ENCODE data around the gene SMC1B.
"Not testable (repeated sequence)": the region's sequence is repeated elsewhere in the genome, so short reads cannot be mapped to it uniquely, and the experiment has no call there.

Gene SMC1B

DNA sequence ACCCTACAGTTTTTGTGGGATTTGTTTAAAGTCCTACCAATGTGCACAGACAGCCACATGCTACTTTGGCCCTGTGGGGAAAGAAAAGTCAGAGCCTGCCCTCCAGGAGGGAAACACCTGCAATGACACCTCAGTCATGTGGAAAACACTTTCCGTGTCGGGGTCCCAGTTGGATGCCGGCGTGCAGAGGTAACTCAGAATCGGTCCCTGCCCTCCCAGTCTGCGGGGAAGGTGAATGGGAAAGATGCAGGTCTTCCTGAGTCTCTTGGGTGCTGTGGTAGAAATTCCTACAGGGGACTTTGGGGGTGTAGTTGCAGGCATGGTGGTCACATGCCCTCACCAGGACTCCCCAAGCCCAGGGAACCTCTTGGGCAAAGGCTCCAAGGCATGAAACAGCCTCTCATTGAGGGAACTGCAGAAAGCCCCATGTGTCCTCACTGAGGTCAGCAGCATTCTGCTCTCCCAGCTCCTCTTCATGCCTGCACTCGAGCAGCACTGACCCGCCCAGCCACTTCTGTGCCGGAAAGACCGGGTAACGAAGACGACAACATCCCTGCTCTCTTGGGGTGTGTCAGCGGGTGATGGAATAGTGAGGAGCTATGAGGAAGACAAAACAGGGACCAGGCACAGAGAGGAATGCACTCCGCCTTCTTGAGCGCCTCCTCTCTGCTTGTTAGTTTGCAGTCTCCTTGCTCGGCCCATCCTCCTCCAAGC is 4.8 kb upstream of the SMC1B start:
- no peak for DNase-seq

DNA sequence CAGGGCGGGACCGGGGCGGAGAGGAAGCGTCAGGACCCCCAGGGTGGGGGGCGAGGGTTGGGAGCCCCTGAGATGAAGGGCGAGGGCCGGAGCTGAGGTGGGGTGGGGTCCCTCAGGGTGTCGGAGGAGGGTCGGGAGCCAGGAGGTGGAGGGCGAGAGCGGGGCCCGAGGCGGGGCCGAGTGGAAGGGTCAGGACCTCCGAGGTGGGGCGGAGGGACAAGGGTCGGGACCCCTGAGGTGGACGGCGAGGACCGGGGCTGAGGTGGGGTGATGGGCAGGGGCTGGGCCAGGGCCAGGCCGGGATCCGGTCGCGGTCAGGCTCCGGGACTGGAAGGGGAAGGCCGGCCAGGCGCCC is 409 bp downstream of the SMC1B start:
- no peak for DNase-seq

DNA sequence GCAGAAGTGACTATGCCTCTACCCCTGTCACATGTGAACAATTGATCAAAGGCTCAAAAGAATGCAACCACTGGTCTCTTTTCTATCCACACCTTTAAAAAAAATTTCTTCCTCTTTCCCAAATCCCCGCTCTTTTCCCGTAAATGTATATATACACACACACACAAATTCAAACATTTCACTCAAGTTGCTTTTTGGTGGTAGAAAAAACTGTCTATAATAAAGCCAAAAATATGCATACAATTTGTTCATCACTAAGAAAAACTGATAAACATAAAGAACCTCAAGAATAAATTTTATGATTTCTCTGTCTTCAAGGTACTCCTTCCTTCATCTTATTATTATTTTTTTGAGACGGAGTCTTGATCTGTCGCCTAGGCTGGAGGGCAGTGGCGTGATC is 5.6 kb downstream of the SMC1B start:
- DNase-seq, result no peak

DNA sequence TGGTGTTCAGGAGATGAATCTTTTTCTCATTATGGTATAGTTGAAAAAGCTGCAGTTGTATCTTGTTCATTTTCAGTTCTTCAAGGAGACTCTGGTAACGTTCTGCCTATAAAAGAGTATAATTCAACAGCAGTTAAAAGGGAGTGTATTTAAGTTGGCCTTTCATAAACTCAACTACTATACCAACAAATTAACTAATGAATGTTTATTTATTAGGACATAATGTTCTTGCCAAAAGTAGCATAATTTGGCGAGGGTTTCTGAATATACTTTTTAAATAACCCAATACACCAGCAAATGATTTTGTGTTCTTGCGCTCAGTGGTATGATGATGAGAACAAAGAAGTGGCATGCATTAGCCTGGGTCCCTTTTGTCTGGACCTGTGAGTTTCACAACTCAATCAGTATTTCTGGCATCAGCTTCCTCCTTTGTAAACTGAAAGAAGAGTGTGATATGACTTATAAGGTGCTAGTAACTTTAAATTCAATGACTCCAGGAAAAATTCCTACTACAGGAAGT is 10.9 kb downstream of the SMC1B start:
- DNase-seq, result peak; percentile 13

DNA sequence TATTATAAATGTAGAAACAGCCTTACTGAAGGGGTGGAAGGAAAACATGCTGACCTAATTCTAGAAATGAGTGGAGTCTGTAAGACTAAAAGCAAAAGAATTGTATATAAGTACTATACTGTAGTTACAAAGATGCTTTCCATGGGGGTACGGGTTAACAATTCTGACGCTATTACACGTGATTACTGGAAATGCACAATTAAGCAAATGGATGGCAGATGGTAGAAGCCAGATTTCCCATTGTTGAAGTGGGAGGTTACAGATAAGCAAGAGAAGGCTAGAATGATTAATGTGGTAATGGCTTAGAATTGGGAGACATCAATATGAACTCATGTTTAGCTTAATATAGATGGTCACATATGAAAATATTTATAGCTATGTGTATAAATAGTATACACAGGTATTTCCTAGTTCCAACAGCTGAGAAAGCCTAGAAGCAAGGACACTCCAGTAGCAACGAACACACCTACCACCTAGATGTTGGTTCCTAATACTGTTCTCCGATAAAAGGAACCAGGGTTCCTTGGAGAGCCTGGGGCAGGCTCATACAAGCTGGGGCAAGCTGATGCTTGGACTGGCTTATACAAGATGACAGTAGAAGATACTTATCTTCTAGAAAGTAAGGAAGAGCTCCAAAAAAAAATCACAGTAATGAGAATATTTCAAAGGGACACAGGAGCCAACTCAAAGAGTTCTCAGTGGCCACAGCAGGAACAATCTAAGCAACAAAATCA is 13.5 kb downstream of the SMC1B start:
- DNase-seq, result no peak

DNA sequence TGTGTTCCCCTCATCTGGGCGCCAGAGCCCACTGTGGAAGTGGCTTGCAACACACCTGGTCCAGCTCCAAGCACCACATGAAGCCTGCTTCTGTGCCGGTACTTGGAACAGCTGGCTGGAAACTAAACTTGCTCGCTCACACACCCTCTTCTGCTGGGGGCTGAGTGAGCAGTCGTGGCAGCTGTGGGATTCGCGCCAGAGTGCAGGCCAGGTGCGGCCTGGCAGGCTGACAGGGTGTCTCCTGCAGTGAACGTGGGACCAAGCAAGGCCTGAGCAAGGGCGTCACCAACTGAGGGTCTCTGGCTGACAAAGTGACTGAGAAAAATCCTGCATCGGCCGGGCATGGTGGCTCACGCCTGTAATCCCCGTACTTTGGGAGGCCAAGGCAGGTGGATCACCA is 15.2 kb downstream of the SMC1B start:
- no peak for DNase-seq

DNA sequence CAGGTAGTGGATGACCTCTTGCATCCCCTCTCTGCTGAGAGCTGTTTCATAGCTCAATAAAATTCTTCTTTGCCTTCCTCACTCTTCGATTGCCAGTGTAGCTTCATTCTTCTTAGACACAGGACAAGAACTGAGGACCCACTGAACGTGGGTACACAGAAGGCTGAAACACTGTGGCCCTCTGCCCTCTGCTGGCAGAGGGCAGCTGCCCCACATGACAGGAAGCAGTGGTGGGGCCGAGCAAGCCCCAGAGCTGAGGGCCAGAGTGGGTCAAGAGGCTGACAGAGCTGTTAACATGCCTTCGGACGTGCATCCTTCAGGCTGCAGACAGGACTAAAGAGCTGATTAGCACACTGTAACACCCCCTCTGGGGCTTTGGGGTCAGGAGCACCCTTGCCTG is 15.6 kb downstream of the SMC1B start:
- peak; percentile 26 for DNase-seq

DNA sequence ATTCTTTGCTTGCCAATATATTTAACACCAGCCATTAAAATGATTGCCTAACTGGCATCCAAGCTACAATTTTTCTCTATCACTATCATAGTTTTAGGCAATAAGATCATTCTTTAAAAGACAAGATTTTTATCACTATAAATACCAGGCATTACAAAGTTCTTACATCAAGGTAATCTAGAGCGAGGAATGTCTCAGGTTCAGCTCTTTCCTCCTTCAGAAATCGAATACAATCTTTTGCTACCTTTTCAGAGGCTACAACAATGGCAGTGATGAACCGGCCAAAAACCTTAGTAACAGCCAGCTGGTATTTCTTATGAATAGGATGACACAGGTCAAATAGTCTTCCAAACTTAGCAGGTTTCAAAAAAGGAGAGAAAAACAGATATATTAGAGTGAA is 23.9 kb downstream of the SMC1B start:
- no peak for DNase-seq

DNA sequence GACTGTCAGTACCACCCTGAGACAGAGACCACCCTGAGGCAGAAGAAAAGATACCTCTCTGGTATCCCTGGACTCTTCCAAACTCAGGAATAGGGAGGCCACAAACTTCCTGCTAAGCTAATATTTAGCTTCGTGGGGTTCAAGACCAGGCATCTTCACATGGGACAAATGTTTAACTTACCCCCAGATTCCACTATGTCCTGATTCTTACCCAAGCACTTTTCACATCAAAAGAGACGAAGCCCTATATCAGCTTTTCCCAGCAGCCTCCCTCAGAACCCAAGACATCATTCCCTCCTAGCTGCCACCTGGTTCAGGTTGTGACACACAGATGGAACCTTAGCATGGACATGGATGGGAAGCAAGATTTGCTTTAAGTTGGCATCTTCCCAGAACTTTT is 32.1 kb downstream of the SMC1B start:
- DNase-seq, result no peak

DNA sequence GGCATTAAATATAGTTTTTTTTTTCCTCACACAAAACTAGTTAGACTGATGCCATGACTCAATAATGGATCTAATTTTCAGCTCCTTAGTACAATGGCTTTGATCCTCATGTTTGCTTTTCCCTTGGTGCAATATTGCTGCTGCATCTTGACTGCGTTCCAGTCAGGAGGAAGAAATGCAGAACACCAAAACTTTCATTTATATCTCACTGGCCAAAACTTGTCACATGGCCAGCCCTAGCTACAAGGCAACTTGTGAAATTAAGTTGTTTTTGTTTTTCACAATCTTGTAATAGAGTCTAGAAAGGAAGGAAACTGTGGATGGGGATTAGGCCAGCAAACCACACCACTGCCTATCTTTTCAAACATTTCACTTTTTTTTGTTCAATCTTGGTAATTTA is 36.7 kb downstream of the SMC1B start:
- peak; percentile 78 for DNase-seq

DNA sequence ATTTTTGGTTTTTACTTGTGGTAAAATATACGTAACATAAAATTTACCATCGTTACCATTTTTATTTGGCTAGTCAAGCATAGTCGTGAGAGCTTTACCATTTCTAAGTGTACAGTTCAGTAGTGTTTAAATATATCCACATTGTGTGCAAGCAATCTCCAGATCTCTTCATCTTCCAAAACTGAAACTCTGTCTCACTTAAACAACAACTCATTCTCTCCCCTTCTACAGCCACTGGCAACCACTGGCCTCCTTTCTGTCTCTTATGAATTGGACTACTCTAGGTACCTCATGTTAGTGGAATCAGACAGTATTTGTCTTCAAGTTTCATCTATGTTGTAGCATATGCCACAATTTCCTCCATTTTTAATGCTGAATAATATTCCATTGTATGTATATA is 37.4 kb downstream of the SMC1B start:
- DNase-seq, result no peak

DNA sequence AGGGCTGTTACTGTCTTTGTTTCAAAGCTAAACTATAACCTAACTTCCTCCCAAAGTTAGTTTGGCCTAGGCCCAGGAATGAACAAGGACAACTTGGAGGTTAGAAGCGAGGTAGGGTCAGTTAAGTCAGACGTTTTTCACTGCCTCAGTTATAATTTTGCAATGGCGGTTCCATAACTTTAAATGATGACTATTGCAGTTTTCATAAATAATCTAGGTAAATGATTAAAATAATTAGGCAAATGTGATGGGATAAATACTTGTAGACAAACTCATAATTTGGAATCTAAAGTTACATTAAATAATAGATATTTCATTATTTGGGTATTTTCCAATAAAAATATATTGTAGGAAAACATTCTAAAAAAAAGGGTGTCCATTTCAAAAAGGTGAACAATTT is 39.8 kb downstream of the SMC1B start:
- not testable (repeated sequence) for DNase-seq

DNA sequence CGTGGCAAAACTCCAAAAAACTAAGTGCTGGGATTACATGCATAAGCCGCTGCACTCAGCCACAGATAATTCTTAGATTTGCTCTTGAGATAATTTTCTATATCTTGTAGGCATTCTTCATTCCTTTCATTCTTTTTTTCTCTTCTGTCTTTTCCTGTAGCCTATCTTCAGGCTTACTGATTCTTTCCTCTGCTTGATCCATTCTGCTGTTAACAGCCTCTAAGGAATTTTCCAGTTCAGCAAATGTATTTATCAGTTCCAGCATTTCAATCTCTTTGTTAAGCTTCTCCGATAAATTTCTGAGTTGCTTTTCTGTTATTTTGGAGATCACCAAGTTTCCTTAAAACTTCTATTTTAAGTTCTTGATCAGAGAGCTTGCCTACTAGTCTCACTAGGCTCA is 46.7 kb downstream of the SMC1B start:
- no peak for DNase-seq

DNA sequence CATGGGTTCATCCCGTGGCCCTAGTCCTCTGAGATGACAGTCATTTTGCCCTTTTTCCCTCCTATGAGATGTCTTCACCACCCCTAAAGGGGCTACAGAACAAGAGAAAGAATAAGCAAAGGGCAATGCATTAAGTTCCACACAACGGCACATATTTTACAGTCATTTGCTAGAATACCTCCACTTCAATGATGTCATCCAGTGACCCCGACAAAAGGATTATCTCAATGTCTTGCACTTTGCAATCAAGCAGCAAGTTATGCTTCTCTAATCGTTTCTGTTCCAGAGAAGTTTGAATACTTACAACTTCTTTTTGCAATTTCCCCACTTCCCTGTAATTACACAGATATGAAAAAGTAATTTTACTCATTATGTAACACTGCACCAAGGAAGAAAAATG is 53.8 kb downstream of the SMC1B start:
- no peak for DNase-seq

DNA sequence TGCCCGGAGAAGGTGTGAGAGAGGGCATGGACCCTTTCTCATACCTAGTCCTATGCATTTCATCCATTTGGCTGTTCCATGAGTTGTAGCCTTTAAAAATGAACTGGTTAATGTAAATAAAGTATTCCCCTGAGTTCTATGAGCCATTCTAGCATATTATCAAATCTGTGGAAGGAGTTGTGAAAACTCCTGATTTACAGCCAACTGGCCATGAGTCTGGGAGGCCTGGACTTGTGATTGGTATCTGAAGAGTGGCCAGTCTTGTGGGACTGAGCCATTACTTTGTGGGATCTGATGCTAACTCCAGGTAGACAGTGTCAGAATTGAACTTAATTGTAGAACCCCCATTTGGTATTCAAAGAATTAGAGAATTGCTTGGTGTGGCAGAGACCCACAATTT is 55.3 kb downstream of the SMC1B start:
- no peak for DNase-seq

DNA sequence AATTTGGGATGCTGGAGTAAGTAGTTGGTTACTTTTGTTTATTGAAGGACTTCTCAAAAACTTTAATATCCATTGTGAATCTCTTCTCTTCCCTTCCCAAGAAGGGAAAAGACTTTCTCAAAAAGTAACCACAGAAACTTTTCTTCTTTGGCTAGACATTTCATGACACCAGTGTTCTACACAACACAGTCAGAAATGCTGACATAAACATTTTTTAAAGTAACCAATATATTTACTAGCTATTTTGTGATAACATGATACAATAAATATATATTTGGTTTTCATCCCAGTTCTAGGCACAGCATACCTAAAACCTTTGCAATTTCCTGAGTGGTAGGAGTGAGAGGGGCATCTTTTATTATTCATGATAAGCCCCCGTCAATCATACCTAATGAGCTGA is 55.9 kb downstream of the SMC1B start:
- no peak for DNase-seq

DNA sequence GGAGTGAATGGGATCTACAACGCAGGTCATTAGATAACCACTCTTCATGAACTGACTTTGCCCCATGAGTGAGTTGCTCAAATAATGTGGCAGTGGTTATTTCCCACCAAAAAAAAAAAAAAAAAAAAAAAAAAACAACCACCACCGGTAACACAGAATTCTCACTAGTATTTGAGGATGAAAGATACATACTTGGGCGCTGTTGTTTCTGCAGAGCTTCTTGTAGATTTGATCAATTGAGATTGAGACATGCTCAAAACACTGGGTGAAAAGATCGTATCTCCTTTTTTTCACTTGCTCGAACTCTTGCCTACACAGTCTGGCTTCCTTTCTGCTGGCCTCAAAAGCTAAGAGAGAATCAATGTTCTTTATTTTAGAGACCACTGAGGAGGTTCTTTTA is 59.6 kb downstream of the SMC1B start:
- DNase-seq, result no peak

DNA sequence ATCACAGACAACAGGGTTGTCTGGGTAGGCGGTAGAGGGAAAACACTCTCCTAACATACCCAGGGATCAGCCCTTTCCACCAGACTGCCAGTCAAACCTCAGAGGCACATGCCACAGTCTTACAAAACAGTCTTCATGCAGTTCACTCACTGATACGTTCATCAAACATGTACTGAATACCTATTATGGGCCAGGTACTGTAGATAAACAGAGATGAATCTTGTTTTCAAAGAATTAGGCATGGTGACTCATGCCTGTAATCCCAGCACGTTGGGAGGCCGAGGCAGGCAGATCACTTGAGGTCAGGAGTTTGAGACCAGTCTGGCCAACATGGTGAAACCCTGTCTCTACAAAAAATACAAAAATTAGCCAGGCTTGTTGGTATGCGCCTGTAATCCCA is 60.6 kb downstream of the SMC1B start:
- not testable (repeated sequence) for DNase-seq

DNA sequence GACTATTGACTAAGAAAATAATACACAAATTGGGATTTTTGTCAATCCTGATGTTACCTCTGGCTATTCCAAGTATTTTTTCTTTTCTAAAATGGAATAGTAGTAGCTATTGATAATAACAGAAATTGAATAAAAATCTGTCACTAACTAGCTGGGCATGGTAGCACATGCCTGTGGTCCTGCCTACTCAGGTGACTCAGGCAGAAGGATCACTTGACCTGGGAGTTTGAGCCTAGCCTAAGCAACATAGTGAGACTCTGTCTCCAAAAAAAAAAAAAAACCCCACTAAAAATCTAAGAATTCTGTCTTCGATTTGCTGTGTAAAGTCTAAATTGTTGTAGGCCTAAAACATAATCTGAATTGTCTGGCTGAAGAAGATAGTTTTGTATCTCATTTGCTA is 61.4 kb downstream of the SMC1B start:
- DNase-seq, result no peak

DNA sequence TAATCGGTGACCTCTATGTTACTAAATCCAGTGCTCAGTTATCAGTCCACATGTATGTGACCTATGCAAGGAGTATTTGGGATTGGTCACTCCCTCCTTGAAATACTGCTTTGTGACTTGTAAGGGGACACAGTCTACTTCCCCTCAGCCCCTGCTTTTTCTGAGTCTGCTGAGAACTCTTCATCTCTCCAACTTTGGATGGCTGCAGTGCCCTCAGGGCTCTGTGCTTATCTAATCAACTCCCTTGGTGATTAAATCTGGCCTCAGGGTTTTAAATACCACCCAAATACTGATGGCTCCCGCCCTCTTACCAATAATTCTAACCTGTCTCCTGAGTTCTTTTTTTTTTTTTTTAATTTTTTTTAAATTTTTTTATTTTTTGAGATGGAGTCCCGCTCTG is 63.5 kb downstream of the SMC1B start:
- no peak for DNase-seq

DNA sequence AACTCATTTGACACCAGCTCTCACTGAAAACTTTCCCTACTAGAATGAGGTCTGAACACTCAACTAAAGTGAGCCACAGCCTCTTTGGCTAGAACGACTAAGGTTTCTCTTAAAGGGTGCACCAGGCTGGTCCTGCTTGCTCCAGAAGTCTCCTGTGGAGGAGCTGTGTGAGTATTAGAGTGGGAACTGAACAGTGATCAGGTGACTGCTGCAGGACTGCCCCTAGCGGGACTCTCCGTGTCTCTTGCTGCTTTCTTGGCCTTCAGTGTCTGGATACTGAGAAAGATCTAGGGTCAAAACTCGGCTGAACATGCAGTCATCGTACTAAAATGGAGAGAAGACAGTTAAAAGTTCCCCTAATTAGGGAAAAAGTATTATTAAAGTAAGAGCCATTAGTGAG is 69.1 kb downstream of the SMC1B start:
- DNase-seq, result peak; percentile 72

DNA sequence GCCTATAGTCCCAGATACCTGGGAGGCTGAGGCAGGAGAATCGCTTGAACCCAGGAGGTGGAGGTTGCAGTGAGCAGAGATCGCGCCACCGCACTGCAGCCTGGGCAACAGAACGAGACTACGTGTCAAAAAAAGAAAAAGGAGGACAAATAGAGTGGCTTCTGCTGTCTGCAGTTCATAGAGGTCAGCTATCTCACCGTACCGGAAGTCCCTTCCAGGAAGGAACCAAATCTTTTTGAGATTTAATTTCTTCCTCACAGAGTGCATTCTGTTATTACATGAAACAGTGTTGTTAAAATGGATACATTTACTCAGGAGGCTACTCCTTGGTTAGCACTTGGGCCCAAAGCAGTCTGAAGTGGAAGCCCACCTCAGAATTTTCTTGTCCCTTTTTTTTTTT is 70.3 kb downstream of the SMC1B start:
- DNase-seq, result no peak

DNA sequence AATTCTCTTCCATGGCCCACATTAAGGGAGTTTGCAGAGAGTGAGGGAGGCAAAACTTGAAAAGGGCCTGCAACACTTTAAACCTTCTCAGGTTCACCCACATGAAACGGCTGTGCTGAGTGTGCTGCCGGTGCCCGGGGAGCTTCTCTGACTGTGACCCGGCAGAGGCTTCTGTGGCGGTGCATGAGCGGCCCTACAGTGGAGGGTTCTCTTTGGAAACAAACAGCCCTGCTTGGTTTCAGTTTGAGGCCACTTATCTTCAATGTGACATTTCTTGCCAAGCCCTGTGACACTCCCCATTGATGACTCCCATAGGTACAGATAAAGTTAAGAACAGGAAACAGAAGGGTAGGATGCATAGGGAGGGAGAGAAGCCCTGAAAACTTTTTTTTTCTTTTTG is 71.9 kb downstream of the SMC1B start:
- DNase-seq, result peak; percentile 91

DNA sequence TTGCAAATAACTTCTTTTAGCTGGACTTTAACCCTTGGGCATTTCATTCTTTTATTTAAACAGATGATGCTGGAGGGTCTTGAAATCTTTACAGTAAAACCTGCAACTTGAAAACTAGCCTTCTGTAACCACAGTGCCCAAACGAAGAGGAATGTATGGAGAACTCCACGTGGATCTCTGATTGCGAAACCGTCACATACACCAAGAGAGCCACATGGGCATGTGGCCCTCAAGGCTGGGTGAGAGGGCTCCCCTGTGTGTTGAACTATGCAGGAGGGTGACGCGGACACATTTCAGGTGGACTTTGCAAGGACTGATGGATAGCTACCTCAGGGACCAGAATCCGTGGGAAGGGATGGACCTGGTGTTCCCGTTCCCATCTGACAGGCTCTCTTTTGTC is 73.1 kb downstream of the SMC1B start:
- DNase-seq, result no peak

DNA sequence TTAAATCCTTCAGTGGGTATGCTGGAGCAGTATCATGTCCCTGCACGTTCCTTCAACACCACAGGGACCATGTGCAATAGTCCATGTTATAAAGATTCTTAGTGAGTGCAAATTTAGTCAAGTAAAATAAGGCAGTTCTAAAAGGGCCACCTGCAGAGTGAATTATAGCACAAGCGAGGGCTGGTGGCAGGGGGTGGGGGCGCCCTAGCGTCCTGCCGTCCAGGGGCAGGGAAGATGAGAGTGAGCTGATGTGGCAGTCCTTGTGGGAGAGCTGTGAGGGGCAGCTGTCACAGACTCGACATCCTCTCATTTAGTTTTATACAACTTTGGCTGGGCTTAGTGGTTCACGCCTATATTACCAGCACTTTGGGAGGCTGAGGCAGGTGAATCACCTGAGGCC is 74.6 kb downstream of the SMC1B start:
- no peak for DNase-seq

All from hematopoietic multipotent progenitor cell treated with erythropoietin and hydrocortisone succinate and interleukin-3 and kit ligand, for 4 days (in vitro differentiated cells).